Stimulated activated CD4-positive, alpha-beta T cell treated with anti-CD3 and anti-CD28 coated beads, Interleukin-15, amount 100 ng/mL, for 24 hours (primary cell): ENCODE data around the gene CFAP61.
"Not testable (repeated sequence)": the region's sequence is repeated elsewhere in the genome, so short reads cannot be mapped to it uniquely, and the experiment has no call there.

ENCODE experiments used
- DNase-seq: peaks from one replicate; pipeline ENCODE4 v3.0.0-alpha.2; 2020

Gene CFAP61

DNA sequence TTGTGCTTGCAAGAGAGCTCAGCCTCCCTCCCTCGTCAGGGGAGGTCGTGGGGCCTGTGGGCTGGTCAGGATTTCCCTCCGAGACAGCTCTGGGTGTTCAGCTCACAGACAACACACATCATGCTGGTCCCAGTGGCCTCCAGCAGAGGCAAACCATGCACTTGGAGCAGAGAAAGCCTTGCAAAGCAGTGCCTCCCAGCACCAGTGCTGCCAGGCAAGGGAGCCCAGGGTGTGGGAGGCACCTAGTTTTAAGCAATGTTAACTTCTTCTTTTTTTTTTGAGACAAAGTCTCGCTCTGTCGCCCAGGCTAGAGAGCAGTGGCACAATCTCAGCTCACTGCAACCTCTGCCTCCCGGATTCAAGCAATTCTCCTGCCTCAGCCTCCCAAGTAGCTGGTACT lies 281.5 kb downstream of the CFAP61 start:
- no peak for DNase-seq

DNA sequence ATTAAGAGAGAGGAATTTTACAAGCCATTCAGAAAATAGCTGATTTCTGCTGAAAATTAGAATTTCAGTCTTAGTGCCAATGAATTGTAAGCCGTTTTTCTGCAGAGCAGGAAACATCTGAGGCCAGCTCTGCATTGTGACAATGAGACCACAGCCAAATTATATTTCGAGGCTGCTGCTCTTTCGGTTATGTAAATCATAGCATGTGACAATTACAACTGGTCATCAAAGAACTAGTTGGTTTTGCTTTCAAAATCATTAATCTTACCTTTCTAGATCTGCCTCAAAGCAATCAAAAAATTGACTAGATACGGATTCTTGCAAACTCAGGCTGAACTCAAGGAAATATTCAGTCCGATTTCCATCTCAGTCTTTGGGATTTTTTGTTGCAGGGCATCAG lies 282.2 kb downstream of the CFAP61 start:
- DNase-seq = no peak

DNA sequence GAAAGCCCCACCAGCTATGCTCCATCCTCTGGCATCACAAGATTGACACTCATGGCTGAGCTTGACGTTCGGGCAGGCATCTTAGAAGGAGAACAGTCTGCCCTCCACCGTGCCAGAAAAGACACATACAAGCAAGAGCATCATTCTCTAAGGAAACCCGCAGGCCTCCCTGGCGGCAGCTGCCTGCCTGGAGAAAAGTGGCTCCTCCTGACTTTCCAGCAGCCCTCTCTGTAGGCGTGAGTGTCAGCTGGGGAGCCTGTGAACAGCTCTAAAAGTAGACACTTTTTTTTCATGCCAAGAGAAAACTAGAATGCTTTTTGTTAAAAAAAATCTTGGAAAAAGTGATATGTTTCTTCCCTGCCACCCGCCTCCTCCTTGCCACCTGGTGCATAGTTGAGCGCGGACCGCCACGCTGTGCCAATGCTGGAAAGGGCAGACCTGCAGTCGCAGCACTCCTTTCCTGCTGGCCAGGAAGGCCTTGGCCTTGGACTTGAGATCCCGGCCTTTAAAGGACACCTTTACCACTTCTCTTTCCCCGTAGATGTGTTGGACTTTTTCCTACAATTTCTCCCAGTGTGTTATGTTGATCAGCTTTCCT lies 285.9 kb downstream of the CFAP61 start:
- no peak for DNase-seq

DNA sequence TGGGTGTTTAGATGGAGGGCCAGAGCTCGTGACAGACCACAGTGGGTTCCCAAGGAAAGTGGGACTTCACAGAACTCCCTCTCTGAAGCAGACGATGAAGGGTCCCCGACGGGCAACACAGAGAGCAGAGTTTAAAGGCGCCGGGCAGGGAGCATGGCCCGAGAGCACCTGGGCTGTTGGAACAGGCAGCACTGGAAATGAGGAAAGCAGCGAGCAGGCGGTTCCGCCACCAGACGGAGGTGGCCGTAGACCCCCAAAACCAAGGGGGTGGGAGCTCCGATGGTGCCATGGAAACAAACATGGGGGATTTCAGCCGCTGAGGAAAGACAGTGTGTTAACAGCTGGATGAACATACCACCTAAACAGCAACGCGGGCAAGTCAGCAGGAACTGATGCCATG lies 288.1 kb downstream of the CFAP61 start:
- no peak for DNase-seq

DNA sequence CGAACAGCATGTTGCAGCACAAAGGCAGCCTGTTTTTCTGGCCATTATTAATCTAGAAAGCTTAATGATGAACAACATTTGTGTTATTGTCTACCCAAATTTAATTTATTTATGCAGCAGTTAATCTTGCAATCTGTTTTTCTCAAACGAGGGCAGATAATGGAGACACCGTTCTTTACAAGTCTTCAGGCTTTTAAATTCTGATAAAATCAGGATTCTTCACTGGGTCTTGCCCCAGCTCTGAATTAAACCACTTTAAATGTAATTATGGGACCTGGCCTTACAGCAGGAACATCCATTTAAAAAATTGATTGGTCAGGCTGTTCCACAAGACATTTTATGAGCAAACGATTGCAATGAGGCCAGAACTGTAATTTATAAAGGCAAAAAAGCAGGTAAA lies 289.0 kb downstream of the CFAP61 start:
- no peak for DNase-seq

DNA sequence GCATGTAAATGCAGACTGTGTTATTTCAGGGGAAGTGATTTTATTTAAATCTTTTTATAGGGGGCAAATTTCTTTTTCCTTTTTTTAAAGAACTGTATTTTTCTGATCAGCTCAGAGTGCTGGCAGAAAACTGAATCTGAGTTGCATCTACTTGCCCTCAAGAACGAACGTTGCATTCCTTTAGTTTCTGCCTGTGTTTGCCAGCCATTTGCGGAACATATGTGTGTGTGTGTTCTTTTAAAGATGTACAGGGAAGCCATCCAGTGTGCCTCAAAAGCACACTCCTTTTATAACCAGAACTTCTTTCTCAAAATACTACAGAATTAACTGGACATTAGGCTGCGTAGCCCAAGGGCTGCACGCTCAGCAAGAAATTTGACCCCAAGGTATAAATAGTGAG lies 289.7 kb downstream of the CFAP61 start:
- DNase-seq = no peak

DNA sequence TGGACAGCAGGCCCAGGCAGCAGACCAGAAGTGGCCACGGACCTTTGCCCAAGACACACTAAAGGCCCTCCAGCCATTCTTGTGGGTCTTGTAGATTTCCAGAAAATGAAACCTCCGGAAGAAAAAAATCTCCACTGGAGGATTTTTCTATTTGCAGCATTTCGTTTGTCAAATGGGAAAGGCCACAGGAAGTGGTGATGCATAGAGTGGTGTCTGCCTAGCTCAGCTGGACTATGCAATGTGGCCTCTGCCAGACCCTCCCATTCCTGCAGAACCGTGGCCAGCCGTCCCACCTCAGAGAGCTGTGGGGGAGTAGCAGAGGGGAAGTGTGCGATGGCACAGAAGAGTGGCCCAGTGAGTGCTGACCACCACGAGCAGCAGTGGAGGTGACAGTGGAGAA lies 291.6 kb downstream of the CFAP61 start:
- no peak for DNase-seq

DNA sequence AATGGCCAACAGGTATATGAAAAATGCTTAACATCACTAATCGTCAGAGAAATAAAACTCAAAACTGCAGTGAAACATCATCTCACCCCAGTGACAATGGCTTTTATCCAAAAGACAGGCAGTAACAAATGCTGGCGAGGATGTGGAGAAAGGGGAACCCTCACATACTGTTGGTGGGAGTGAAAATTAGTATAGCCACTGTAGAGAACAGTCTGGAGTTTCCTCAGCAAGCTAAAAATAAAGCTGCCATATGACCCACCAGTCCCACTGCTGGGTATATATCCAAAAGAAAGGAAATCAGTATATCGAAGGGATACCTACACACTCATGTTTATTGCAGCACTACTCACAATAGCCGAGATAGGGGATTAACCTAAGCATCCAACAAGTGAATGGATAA lies 292.1 kb downstream of the CFAP61 start:
- DNase-seq = no peak

DNA sequence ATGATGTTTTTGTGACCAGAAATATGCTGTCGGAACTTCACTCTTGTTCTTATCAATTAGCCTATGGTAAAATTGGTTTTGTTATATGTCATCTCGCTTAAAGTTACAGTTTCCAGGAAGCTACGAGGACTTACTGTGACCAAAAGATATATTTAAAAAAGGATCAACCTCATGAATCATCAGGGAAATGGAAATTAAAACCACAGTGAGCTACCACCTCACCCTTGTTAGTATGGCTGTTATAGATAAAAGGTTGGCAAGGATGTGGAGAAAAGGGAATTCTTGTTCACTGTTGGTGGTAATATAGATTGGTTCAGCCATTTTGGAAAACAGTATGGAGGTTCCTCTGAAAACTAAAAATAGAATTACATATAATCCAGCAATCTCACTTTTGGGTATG lies 301.2 kb downstream of the CFAP61 start:
- DNase-seq = no peak

DNA sequence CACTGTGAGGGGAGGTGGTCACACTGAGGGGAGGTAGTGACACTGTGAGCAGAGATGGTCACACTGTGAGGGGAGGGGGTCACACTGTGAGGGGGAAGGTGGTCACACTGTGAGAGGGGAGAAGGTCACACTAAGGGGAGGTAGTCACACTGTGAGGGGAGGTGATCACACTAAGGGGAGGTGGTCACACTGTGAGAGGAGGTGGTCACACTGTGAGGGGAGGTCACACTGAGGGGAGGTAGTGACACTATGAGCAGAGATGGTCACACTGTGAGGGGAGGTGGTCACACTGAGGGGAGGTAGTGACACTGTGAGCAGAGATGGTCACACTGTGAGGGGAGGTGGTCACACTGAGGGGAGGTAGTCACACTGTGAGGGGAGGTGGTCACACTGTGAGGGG lies 303.2 kb downstream of the CFAP61 start:
- not testable (repeated sequence) for DNase-seq

DNA sequence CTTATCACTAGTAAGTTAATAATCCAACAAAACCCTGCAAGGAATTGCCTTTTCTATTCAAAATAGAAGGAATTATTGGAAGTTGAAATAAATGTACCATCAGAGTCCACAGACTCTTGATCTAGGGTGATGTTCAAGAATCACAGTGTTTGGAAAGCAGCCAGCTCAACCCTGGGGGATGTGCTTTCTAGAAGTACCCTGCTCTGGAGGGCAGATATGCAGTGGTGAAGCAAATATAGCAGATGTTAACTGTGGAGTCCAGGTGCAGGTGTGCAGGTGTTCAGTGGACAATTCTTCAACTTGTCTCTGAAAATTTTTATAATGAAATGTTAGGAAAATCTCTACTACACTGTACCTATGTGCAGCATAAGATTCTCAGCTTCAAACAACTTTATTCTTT lies 306.5 kb downstream of the CFAP61 start:
- no peak for DNase-seq

DNA sequence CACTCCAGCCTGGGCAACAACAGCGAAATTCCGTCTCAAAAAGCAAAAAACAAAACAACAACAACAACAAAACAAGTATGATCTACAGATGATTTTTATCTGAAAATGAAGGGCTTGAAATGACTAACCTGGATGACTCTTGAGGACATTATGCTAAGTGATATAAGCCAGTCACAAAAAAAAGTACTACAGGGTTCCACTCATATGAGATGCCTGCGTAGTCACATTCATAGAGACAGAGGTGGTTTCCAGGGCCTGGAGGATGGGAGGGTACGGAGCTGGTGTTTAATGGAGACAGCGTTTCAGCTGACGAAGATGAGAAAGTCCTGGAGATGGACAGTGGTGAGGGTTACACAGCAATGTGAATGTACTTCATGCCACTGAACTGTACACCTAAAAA lies 307.3 kb downstream of the CFAP61 start:
- DNase-seq = no peak

DNA sequence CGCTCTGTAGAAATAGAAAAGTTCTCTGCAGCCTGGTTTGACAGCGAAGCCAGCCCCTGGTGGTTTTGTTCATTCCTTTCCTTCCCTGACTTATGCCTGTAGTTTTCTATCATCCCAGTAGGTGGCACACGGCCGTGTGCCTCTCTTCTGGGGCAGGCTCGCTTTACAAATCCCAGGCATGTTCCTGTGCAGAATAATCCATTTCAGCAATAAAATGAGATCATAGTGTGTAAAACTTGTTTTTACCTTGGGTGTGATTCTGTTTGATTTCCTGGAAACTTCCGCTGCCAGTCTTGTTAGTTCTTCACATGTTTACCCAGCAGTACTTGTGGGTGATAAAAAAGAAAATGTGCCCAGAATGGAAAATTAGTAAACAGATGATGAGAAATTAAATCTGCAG lies 308.1 kb downstream of the CFAP61 start:
- DNase-seq = peak; percentile 59

DNA sequence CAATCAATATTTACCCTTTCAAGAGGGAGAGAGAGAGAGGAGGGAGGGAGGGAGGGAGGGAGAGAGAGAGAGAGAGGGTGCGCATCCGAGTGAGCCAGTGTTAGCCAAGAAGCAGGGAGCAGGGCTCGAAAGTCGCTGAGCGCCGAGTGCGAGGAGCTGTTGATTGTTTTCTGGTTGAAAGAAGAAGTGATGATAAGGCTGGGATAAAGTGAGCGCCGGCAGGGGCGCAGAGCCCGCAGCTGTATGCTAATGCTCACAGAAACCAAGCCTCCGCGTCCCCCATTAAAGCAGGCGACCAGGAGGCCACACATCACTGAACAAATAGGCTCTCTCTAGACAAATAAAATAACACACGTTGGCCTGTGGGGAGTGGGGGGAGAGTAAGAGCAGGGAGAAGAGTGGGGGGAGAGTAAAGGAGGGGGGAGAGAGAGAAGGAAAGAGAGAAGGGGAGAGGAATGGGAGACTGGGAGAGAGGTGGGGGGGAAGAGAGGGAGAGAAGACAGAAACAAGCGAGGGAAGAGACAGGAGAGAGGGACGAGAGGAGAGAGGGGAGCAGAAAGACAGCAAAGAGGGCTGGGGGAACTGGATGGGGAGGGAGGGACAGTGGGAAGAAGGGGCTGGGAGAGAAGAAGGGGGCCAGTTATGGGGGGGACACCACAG lies 310.6 kb downstream of the CFAP61 start:
- DNase-seq = peak; percentile 19

DNA sequence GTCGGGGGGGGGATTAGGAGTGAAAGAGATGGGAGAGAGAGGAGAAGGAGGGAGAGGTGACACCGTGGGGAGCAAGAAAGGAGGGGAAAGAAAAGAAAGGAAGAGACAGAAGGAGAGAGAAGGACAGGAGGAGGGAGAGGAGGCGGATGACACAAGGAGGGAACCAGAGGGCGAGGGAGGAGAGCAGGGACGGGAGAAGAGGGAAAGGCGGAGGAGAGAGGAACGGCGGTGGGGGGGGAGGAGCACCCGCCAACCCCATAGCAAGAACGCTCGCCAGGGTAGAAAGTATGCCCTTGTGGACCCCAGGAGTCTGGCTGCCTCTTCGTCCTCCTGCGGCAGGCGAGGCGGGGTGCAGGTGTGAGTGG lies 311.1 kb downstream of the CFAP61 start:
- peak; percentile 11 for DNase-seq

DNA sequence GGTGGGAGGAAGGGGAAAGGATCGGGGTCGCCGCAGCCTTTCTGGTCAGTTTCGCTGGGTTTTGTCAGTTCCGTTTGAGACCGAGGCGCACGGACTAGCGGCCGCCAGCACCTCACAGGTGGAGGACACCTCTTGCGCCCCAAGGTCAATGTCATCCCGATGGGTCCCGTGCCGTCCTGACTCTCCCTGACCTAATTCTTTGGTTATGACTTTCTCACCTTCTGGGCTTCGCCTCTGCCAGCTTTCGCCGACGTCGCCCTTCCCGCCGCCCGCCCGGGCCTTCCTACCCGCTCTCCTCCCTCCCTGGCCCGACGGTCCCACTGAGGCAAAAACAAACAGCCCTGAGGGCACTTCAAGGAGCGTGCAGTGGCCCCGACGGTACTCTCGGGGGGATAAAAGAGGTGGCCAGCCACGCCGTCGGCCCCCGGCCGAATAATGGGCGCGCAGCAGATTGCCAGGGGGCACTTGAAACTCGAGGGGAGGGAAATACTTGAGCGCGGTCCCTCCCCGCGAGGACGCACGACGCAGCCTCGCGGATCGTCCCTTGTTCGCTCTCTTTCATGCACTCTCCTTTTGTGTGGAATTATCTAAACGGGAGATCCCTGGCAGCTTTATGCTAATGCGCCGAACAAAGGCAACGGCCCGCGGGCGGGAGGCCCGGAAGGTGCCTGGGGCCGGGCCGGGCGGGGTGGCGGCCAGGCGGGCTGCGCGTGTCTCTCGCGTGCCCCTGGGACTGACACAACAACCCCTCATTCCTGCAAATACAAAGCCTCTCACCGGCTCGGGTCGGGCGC lies 311.7 kb downstream of the CFAP61 start:
- DNase-seq = peak; percentile 30

DNA sequence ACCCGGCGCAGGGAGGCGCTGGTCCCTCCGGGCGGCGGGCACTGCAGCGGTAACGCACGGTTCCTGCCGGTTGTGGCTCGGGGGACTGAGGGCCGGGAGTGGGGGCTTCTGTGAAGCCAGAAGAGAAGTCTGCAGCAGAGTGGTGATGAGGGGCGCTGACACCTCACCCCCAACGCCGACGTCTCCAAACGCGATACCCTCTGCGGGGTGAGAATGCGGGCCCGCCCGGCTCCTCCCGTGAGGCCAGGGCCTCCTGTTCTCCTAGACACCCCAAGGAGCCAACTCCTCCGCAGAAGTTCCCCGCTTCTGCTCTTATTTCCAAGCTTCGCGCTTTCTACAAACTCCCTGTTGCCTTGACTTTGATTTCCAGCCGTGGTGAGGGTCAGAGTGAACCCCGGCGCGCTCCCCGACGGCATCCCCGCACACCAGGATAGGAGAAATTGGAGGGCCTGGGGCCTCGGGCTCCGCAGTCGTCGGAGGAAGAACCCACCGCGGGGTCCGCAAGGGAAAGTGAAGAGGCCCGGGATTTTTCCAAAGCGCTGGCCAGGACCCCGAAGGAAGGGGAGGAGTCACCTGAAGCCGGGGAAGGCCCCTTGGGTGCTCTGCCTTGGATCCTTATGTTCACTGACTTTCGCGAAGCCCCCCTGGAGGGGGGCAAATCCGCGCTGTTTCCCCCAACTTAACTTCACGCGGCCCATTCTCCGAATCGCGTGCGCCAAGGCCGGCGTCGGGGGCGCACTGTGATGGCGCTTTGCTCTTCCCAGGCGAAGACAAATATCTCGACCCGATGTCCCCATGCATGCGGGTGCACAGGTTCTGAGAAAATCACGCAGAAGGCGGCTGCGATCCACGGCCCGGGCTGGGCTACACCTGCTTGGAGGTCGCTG lies 312.5 kb downstream of the CFAP61 start:
- peak; percentile 51 for DNase-seq

DNA sequence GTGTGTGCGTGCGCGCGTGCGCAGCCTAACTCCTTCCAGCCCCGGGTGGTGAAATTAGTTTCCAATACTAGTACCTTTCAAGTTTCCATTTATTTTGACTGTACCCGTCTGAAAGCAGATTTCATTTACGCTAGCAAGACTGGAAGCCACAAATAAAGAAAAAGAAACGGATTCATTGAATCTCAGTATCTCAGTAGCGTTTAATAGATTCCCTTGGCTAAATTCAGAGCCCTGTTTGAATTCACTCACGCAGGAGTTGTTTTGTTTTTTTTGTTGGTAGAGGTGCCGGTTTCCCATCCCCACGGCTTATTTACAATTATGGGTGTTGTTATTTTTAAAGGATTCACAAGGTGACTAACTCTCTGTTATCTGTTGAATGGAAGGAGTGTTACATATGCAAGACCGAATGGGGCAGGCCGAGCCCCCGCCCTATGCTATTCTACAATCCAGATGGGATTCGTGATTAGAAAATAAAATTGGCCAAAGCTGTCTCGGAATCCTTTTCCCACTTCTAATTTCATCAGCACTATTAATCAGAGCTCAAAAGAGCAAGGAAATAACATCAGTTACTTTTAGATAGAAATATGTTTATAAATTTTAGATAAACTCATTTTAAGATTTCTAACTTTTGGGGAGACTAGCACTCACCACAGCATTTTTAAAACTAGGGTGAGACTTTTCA lies 313.3 kb downstream of the CFAP61 start:
- no peak for DNase-seq

DNA sequence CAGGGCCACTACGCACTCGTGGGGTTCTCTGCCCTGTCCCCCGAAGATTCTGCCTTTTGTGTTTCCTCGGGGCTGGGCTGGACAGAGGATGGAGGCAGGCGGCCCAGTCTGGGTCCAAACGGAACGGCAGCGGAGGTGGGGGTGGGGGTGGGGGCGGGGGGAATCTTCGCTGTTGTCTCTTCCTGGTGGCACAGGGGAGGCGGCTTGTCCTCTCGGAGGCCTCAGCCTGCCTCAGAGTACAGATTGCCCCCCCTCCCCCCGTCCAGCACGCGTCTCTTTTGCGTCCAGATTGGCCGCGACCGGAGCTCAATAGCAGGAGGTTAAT lies 314.2 kb downstream of the CFAP61 start:
- peak; percentile 10 for DNase-seq

DNA sequence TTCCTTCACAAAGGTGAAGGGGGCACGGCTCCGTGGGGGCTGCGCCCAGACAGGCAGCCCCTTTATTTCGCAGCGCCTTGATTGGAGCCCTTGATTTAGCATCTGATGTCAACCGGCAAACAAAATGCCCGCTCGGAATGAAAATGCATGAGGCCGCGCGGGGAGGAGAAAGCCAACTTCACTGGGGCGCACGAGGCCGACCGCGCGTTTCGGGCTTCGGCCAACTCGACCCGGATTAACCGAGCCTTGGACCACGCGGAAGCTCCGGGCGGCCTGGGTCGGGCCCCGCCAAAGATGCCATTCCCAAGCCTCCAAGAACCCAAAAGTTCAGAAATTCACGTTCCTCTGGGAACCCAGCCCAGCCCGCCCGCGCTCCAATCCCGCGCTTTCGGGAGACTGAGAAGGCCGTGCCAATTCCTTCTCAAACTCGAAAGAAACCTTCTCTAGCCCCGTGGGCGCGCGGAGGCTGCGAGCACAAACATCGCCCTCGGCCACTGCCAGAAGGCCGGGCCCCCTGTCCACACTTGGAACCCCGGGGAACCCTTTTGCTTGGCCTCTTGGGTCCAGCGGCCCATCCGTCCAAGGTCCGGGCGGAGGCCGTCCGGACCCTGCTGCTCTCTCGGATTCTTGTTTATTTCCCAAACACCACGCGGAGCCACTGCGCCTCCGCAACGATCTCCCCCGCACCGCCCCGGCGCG lies 314.7 kb downstream of the CFAP61 start:
- DNase-seq = peak; percentile 29

DNA sequence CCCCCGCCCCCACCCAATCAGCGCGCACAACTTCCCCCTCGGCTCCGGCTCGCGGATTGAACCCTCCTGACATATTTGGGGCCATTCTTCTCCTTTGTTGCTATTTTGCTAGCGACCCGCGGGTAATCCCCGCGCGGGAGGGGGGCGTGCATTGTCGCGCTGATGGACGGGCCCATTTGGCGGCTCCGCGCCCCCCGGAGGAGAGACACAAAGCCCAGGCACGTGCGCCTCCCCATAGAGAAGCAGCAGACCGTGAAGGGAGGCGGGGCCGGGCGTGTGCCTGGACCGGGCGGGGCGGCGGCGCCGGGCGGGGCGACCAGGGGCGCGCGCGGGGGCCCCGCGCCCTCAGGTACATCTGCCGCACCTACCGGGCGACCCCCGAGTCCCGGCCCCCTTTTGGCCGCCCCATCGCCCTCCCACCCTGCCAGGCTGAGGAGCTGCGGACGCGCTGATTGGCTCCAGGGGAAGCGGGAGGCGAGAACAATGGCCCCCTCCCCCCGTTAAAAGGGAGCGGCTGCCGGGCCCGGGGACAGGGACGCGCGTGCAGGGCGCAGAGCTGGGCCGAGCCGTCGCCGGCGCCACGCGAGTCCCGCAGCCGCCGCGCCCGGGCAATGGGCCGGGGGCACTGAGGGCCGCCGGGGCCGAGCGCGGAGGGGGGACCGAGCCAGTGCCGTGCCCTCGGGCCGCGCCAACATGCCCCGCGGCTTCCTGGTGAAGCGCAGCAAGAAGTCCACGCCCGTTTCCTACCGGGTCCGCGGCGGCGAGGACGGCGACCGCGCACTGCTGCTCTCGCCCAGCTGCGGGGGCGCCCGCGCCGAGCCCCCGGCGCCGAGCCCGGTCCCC lies 315.5 kb downstream of the CFAP61 start, which contains the start of gene INSM1:
Gene INSM1, plus strand, starts transcription at position 530 of the 843 bp plus-strand sequence. Its CDS starts 164 bp downstream, at position 694.
- DNase-seq = peak; percentile 69
